SJCRH30 (cell line): ENCODE results near the gene SCAPER. TPM values are rescaled to one million over a fixed set of nuclear protein-coding genes. Genes with fewer than 3 reads are reported as not detected.
"Not testable (repeated sequence)": the region's sequence is repeated elsewhere in the genome, so short reads cannot be mapped to it uniquely, and the experiment has no call there.

Experiments
- DNase-seq, 2 experiments: peaks; one replicate each; pipeline ENCODE4 v3.0.0-alpha.2; 2015 to 2020
- H3K27ac ChIP-seq: fragments of 250-450 bp; sonication (Bioruptor Pico); 2 replicates; pipeline ENCODE4 v1.5.1; 2020; ENCODE audit warnings: mild to moderate bottlenecking, moderate library complexity
- H3K27me3 ChIP-seq: fragments of 250-450 bp; sonication (Bioruptor Pico); 2 replicates; pipeline ENCODE4 v1.5.1; 2020; ENCODE audit warnings: mild to moderate bottlenecking, moderate library complexity
- H3K36me3 ChIP-seq: fragments of 250-450 bp; sonication (Bioruptor Pico); 2 replicates; pipeline ENCODE4 v1.5.1; 2020; ENCODE audit warnings: mild to moderate bottlenecking, moderate library complexity
- H3K4me1 ChIP-seq: fragments of 250-450 bp; sonication (Bioruptor Pico); 2 replicates; pipeline ENCODE4 v1.5.1; 2020; ENCODE audit warnings: mild to moderate bottlenecking, moderate library complexity
- H3K4me3 ChIP-seq: fragments of 250-450 bp; sonication (Bioruptor Pico); 2 replicates; pipeline ENCODE4 v1.5.1; 2020; ENCODE audit warnings: mild to moderate bottlenecking, moderate library complexity
- H3K9me3 ChIP-seq: fragments of 250-450 bp; sonication (Bioruptor Pico); replicated peaks from 2 replicates; pipeline ENCODE4 v1.5.1; 2020; ENCODE audit warnings: mild to moderate bottlenecking, moderate library complexity
- total RNA-seq: library from RNA; depleted of rRNA; stranded (reverse); fragments of >200 nt; shearing (Covaris generic); gene quantifications from 2 replicates; pipeline ENCODE4 v1.2.3, GENCODE V29; 2014; rRNA removed

Gene SCAPER
- total RNA-seq, 1 experiment from 2014 or later, result 15.1 TPM

- Histone ChIP-seq H3K36me3 (no peaks in the 10 kb centered on the region), H3K27ac (peak overlapping the region; percentile 56), H3K4me1 (peaks cover 22% of the 10 kb centered on the region), H3K9me3 (no peaks in the 10 kb centered on the region), H3K27me3 (no peaks in the 10 kb centered on the region), H3K4me3 (no peak overlapping the region)
- DNase-seq, result peak; percentile 78 to 83
Measured at GRCh38 chr15:76313731-76314130, 591.4 kb downstream of the SCAPER start.

GRCh38 chr15:76313175-76313567 is 592.0 kb downstream of the SCAPER start:
- not testable (repeated sequence) for H3K4me3 ChIP-seq, H3K27me3 ChIP-seq, H3K9me3 ChIP-seq, DNase-seq, H3K36me3 ChIP-seq
- peaks cover 22% of the 10 kb centered on the region for H3K4me1 ChIP-seq
- peak overlapping the region; percentile 56 for H3K27ac ChIP-seq

- peak in 1 of 2 experiments; percentile 15 for DNase-seq
- H3K4me3 ChIP-seq, result no peak overlapping the region
- no peaks in the 10 kb centered on the region for H3K36me3 ChIP-seq
- H3K4me1 ChIP-seq, result peaks cover 22% of the 10 kb centered on the region
- no peaks in the 10 kb centered on the region for H3K9me3 ChIP-seq
- H3K27me3 ChIP-seq, result no peaks in the 10 kb centered on the region
- H3K27ac ChIP-seq, result no peak overlapping the region; the same call in 1 of the 2 replicates
Measured at GRCh38 chr15:76312540-76313174, 592.5 kb downstream of the SCAPER start.

- no peaks in the 10 kb centered on the region; the same call in 1 of the 2 replicates for H3K36me3 ChIP-seq
- H3K9me3 ChIP-seq, result no peaks in the 10 kb centered on the region
- peak; percentile 99 for DNase-seq
- H3K4me3 ChIP-seq, result peak within 1 kb of the TSS; percentile 87
- H3K4me1 ChIP-seq, result peaks cover 22% of the 10 kb centered on the region
- H3K27me3 ChIP-seq, result no peaks in the 10 kb centered on the region
- peak within 1 kb of the TSS; percentile 79 for H3K27ac ChIP-seq
Measured at GRCh38 chr15:76311100-76311953, 593.8 kb downstream of the SCAPER start, which contains the start of gene ETFA. Gene ETFA (minus strand): TSS chr15:76311469. CDS start chr15:76311388, 81 bp downstream.

- no peaks in the 10 kb centered on the region; the same call in 1 of the 2 replicates for H3K36me3 ChIP-seq
- DNase-seq, result no peak
- peak overlapping the region; percentile 79 for H3K27ac ChIP-seq
- peak overlapping the region; percentile 87 for H3K4me3 ChIP-seq
- H3K4me1 ChIP-seq, result peaks cover 22% of the 10 kb centered on the region
- no peaks in the 10 kb centered on the region for H3K9me3 ChIP-seq
- H3K27me3 ChIP-seq, result no peaks in the 10 kb centered on the region
Measured at GRCh38 chr15:76310475-76311099, 594.6 kb downstream of the SCAPER start.

GRCh38 chr15:76309601-76310330 is 595.4 kb downstream of the SCAPER start:
- no peaks in the 10 kb centered on the region for H3K27me3 ChIP-seq
- no peaks in the 10 kb centered on the region; the same call in 1 of the 2 replicates for H3K36me3 ChIP-seq
- H3K9me3 ChIP-seq, result no peaks in the 10 kb centered on the region
- H3K27ac ChIP-seq, result no peak overlapping the region
- H3K4me3 ChIP-seq, result no peak overlapping the region
- no peak for DNase-seq
- peaks cover 22% of the 10 kb centered on the region for H3K4me1 ChIP-seq

GRCh38 chr15:76303909-76304308 is 601.2 kb downstream of the SCAPER start:
- no peak for DNase-seq
- H3K9me3 ChIP-seq, result no peaks in the 10 kb centered on the region
- H3K27me3 ChIP-seq, result no peaks in the 10 kb centered on the region
- H3K4me1 ChIP-seq, result no peaks in the 10 kb centered on the region
- H3K27ac ChIP-seq, result no peak overlapping the region
- no peak overlapping the region for H3K4me3 ChIP-seq
- peaks cover 4% of the 10 kb centered on the region for H3K36me3 ChIP-seq

- Histone ChIP-seq H3K36me3 (peaks cover 7% of the 10 kb centered on the region; the same call in 1 of the 2 replicates), H3K9me3 (no peaks in the 10 kb centered on the region), H3K27ac (no peak overlapping the region), H3K4me3 (no peak overlapping the region), H3K27me3 (no peaks in the 10 kb centered on the region), H3K4me1 (no peaks in the 10 kb centered on the region)
- DNase-seq, result no peak
Measured at GRCh38 chr15:76299786-76300185, 605.4 kb downstream of the SCAPER start.

- Histone ChIP-seq H3K36me3 (peaks cover 5% of the 10 kb centered on the region; the same call in 1 of the 2 replicates), H3K4me1 (no peaks in the 10 kb centered on the region), H3K27ac (no peak overlapping the region), H3K4me3 (no peak overlapping the region), H3K9me3 (no peaks in the 10 kb centered on the region), H3K27me3 (no peaks in the 10 kb centered on the region)
- DNase-seq, result no peak
Measured at GRCh38 chr15:76298986-76299385, 606.2 kb downstream of the SCAPER start.

GRCh38 chr15:76297951-76298350 is 607.2 kb downstream of the SCAPER start:
- H3K36me3 ChIP-seq, H3K27me3 ChIP-seq, H3K4me3 ChIP-seq, DNase-seq, H3K4me1 ChIP-seq, H3K9me3 ChIP-seq, H3K27ac ChIP-seq: not testable (repeated sequence)

Other genes starting within 250 kb of the SCAPER start
- gene RCN2, start 26.4 kb upstream of the SCAPER start, total RNA-seq, result 128 and 159 TPM in 2 replicates
- 11.7 and 13.4 TPM in 2 replicates for gene PSTPIP1, start 89.8 kb upstream of the SCAPER start, total RNA-seq
- 463 and 473 TPM in 2 replicates for gene TSPAN3, start 165.8 kb upstream of the SCAPER start, total RNA-seq